ENCODE data around the gene CPT1A.

Gene CPT1A

DNA sequence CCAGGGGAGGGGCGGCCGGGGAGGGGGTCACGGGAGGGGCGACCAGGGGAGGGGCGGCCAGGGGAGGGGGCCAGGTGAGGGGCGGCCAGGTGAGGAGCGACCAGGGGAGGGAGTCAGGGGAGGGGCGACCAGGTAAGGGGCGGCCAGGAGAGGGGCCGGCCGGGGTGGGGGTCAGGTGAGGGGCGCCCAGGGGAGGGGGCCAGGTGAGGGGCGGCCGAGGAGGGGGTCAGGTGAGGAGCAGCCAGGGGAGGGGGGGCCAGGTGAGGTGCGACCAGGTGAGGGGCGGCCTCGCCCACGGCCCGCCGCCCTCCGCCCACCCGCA lies 90.8 kb downstream of the CPT1A start:
- DNase-seq = no peak

- DNase-seq = no peak
These were observed 91.3 kb downstream of the CPT1A start for GRCh38 chr11:68750195-68751003.

- no peak for DNase-seq
These were observed 92.2 kb downstream of the CPT1A start for GRCh38 chr11:68749229-68750123.

- no peak for DNase-seq
These were observed 93.7 kb downstream of the CPT1A start for GRCh38 chr11:68748061-68748460.

DNA sequence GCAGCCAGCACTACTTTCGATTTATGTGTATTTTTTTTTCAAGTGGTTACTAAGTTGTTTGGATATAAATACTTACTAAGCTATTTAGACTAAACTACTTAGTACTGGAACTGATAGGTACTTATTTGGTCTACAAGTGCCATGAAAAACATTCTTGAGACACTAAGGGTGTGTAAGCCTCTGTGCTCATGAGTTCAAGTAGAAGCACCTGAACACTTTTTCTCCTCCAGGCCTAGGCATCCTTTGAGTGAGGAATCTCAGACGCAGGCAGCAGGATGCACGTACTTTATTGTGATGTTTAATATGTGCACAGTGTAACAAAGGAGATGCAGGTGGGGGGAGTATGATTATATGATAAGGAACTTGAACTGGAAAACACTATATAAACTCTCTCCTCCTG lies 98.2 kb downstream of the CPT1A start:
- no peak for DNase-seq

DNA sequence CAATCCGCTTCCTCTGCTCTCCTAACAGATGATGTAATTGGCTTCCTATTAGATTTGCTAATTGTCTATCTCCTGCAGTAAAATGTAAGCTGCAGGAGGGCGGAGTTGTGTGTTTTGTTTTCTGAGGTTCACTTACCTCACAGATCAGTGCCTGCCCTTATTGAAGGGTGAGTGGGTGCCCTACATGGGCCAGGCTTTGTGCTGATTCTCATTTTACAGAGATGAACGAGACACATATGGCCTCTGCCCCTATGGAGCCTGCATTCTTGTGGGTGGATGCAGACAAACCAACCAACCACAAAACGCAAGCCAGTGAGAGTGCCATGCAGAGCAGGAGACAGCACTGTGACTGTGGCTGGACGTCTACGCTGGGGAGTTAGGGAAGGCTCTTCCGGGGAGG lies 100.3 kb downstream of the CPT1A start:
- no peak for DNase-seq

GRCh38 chr11:68735646-68736045 lies 106.1 kb downstream of the CPT1A start:
- DNase-seq = no peak

- DNase-seq = no peak
These were observed 106.6 kb downstream of the CPT1A start for GRCh38 chr11:68735125-68735524.

GRCh38 chr11:68734111-68734510 lies 107.6 kb downstream of the CPT1A start:
- no peak for DNase-seq

GRCh38 chr11:68727783-68728182 lies 113.9 kb downstream of the CPT1A start:
- no peak for DNase-seq

DNA sequence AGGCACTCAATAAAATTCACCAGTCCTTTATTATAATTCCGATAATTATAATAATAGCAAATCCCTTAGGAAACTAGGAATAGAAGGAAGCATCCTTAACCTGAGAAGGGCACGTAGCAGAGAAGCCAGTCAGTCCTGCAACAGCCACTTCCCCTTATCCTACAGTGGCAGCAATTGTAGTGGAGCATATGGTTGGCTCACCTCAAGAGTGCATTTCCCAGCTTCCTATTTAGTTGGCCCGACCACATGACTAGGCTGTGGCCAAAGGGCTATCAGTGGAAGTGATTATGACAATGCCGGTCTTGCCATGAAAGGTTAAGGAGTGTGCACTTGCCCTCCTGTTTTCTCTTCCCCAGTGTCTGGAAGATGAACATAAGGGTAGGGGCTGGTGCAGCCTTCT lies 117.4 kb downstream of the CPT1A start:
- DNase-seq = no peak

- no peak for DNase-seq
These were observed 119.6 kb downstream of the CPT1A start for GRCh38 chr11:68722143-68722542.

DNA sequence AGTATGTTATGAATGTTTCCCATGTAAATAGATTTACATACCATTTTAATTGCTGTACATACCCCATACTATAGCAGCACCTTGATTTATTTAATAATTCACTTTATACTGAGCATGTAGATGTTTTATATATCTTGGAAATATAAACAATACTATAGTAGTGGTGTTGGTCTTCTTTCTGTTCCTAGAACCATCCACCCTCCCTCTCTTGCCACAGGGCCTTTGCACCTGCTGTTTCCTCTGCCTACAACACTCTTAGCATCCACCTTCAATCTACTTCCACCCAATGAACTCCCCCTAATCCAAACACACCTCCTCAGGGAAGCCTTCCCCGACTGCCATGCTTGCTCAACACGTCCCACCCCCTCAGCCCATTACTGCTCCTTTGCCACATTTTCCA lies 120.6 kb downstream of the CPT1A start:
- DNase-seq = no peak

DNA sequence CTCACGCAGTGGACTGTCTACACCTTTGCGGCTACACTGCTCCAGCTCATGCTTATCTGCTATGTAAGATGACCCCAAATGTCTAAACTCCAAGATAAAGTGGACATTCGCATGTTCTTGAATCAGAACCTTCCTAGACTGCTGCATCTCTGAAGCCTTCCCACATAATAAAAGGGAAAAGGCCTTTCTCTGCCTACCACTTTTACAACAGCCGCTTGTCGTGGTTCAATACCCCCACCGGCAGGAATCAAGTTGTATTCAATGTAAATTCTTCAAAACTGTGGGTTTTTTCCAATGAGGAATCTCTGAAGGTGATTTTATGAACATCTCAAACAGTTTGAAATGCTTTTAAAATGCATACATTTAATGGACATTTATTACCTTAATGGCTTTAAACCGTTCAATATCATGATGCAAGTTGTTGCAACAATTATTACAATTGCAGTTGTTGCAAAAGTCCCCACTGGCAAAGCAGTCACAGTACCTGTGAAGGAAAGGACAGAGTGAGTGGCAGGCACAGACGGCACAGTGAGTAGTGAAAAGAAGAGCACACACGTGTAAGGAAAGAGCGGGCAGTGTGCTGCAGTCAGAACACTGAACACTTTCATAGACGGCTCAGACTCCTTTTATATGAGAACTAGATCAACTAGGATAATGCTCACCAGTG lies 126.1 kb downstream of the CPT1A start:
- DNase-seq = no peak

- DNase-seq = no peak
These were observed 127.5 kb downstream of the CPT1A start for GRCh38 chr11:68714060-68714856.

DNA sequence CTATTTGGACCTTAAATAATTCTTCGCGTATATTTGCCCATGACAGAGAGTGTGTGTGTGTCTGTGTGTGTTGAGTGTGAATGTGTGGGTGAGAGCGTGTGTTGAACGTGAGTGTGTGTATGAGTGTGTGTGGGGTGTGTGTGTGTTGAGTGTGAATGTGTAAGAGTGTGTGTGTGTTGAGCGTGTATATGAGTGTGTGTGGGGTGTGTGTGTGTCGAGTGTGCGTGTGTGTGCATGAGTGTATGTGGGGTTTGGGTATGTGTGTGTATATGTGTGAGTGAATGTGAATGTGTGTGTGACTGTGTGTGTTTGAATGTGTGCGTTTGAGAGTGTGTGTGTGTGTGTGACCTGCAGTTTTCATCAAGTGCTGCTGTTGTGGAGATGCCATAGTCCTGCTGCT lies 130.6 kb downstream of the CPT1A start:
- no peak for DNase-seq

- DNase-seq = no peak
These were observed 131.3 kb downstream of the CPT1A start for GRCh38 chr11:68710409-68710808.

DNA sequence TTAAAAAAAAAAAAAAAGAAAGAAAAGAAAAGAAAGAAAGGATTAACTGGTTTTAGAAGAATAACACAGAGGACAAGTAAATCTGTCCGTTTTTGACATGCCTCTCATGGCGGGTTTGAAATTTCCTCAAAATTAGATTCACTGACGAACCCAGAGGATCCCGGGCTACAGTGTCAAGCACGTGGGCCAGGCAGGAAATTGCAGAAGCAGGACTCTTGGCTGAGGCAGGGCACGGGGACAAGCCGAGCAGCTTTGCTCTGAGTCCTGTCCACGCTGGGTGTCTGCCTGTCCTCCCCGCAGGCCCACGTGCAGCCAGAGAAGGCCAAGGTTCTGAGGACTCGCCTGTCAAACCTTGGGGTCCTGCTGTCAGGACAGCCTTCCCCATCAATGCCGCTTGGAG lies 132.7 kb downstream of the CPT1A start:
- DNase-seq = no peak

- DNase-seq = no peak
These were observed 134.2 kb downstream of the CPT1A start for GRCh38 chr11:68707527-68707926.

- no peak for DNase-seq
These were observed 136.8 kb downstream of the CPT1A start for GRCh38 chr11:68704887-68705286.
